ENCODE data around the gene CRYBB1.

DNA sequence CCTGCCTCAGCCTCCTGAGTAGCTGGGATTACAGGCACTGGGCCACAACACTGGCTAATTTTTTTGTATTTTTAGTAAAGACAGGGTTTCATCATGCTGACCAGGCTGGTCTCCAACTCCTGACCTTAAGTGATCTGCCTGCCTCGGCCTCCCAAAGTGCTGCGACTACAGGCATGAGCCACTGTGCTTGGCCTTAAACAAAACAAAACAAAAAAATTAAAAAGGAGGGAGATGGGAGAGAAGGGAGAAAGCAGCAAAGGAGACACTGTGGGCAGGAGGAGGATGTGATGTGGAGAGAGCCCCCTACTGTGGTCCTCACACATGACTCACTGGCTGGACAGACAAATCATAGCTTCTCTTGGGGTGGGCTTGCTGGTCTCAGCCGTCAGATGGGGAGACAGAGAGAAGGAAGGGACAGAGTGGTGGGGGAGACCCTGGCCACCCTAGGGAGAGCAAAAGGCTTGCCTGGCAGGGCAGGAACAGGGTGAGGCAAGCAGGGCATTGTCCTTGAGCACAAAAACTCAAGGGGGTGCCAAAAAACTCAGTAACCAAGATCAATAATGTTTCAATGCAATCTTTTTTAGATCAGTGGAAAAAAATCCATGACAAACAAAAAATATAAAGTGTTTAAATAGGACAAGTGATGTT lies 59.5 kb downstream of the CRYBB1 start:
- TF ChIP-seq, protein P1, sequence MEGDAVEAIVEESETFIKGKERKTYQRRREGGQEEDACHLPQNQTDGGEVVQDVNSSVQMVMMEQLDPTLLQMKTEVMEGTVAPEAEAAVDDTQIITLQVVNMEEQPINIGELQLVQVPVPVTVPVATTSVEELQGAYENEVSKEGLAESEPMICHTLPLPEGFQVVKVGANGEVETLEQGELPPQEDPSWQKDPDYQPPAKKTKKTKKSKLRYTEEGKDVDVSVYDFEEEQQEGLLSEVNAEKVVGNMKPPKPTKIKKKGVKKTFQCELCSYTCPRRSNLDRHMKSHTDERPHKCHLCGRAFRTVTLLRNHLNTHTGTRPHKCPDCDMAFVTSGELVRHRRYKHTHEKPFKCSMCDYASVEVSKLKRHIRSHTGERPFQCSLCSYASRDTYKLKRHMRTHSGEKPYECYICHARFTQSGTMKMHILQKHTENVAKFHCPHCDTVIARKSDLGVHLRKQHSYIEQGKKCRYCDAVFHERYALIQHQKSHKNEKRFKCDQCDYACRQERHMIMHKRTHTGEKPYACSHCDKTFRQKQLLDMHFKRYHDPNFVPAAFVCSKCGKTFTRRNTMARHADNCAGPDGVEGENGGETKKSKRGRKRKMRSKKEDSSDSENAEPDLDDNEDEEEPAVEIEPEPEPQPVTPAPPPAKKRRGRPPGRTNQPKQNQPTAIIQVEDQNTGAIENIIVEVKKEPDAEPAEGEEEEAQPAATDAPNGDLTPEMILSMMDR (IDR thresholded peaks at IDR 0.05; ENCODE audit: low read depth, low read length, missing input control), result no peak
- TF ChIP-seq JUND (IDR thresholded peaks at IDR 0.05) (peak in 1 of 2 donors; percentile 29), ZBTB33 (IDR thresholded peaks at IDR 0.05) (no peak), RAD21 (IDR thresholded peaks at IDR 0.05) (no peak), REST (IDR thresholded peaks at IDR 0.05) (no peak), TAF1 (conservative IDR thresholded peaks at IDR 0.05) (no peak)
- TF ChIP-seq, protein P2, sequence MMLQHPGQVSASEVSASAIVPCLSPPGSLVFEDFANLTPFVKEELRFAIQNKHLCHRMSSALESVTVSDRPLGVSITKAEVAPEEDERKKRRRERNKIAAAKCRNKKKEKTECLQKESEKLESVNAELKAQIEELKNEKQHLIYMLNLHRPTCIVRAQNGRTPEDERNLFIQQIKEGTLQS (IDR thresholded peaks at IDR 0.05), result no peak

Data from liver (tissue), 3 donors.